AG04450 (cell line): ENCODE data around the gene BMERB1. TPM values are rescaled to one million over a fixed set of nuclear protein-coding genes. Genes with fewer than 3 reads are reported as not detected.

Experiments
- CTCF ChIA-PET: fragments of 300-600, 350-600 bp; formaldehyde crosslinking; extraction: SDS; loops from one replicate; lab custom pipeline; 2022; ENCODE audit warnings: antibody characterized with exemption, inconsistent platforms; lab: Charles Lee
- POLR2A ChIA-PET: fragments of 350-600 bp; formaldehyde crosslinking; extraction: SDS; loops from one replicate; lab custom pipeline; 2021; ENCODE audit warnings: antibody characterized with exemption, inconsistent platforms; lab: Yijun Ruan, JAX
- DNase-seq: peaks from one replicate; pipeline ENCODE4 v3.0.0-alpha.2; 2011; ENCODE audit warnings: low read depth, low spot score
- H3K27ac ChIP-seq: one replicate; pipeline ENCODE4 v1.5.1; 2012; ENCODE audit warnings: low read depth, low read length, control low read depth
- H3K27me3 ChIP-seq: one replicate; pipeline ENCODE4 v1.6.0; 2012; ENCODE audit warnings: low read length; ENCODE audit not compliant: control insufficient read depth, insufficient read depth
- H3K4me3 ChIP-seq: 2 replicates; pipeline ENCODE4 v1.5.1; 2011; ENCODE audit warnings: mild to moderate bottlenecking, low read depth, low read length, control low read depth
- H3K9me3 ChIP-seq: 2 replicates; pipeline ENCODE4 v1.5.1; 2012; ENCODE audit warnings: low read length; ENCODE audit not compliant: control insufficient read depth, insufficient read depth
- polyA plus RNA-seq: library from polyadenylated mRNA; depleted of rRNA; stranded (reverse); fragments of >200 nt; gene quantifications from 2 replicates; pipeline ENCODE4 v1.2.3, GENCODE V29; 2011
- TF ChIP-seq, protein P1 (sequence below): IDR thresholded peaks from 2 replicates; pipeline ENCODE4 v1.5.1; 2011; ENCODE audit warnings: low read depth, low read length, control low read depth, inconsistent platforms

BMERB1 gene
- polyA plus RNA-seq, 1 experiment: 43.9 TPM

DNA sequence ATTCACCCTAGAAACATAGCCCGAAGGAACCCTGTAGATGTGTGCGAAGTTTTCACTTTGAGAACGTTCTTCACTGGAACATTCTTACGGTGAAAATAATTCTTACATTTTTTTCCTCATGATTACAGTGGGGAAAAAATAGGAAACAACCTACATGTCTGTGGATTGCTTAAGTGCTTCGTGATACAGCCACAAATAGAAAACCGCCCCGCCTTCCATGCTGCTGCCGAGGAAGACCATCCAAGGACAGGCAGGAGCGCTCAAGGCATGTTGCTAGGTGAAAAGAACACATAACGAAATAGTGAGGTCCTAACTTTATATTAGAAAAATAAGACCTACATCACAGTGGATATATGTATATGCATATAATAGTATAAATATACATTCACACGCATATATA is 78.8 kb downstream of the BMERB1 start:
- no peak for DNase-seq
- H3K9me3 ChIP-seq: no peaks in the 10 kb centered on the region
- ChIA-PET CTCF (no interaction called here), POLR2A (no interaction called here)
- no peak overlapping the region for H3K27ac ChIP-seq
- H3K27me3 ChIP-seq: no peaks in the 10 kb centered on the region
- TF ChIP-seq, protein P1, sequence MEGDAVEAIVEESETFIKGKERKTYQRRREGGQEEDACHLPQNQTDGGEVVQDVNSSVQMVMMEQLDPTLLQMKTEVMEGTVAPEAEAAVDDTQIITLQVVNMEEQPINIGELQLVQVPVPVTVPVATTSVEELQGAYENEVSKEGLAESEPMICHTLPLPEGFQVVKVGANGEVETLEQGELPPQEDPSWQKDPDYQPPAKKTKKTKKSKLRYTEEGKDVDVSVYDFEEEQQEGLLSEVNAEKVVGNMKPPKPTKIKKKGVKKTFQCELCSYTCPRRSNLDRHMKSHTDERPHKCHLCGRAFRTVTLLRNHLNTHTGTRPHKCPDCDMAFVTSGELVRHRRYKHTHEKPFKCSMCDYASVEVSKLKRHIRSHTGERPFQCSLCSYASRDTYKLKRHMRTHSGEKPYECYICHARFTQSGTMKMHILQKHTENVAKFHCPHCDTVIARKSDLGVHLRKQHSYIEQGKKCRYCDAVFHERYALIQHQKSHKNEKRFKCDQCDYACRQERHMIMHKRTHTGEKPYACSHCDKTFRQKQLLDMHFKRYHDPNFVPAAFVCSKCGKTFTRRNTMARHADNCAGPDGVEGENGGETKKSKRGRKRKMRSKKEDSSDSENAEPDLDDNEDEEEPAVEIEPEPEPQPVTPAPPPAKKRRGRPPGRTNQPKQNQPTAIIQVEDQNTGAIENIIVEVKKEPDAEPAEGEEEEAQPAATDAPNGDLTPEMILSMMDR: no peak
- H3K4me3 ChIP-seq: no peak overlapping the region

DNA sequence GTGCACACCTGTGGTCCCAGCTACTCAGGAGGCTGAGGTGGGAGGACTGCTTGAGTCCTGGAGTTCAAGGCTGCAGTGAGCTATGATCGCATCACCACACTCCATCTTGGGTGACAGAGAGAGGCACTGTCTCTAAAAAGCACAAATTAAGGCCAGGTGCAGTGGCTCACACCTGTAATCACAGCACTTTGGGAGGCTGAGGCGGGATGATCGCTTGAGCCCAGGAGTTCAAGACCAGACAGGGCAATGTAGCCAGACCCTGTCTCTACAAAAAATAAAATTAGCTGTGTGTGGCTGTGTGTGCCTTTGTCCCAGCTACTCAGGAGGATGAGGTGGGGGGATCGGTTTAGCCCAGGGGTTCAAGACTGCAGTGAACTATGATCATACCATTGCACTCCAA is 81.6 kb downstream of the BMERB1 start:
- no peak for DNase-seq
- H3K27ac ChIP-seq: no peak overlapping the region
- H3K4me3 ChIP-seq: no peak overlapping the region
- H3K9me3 ChIP-seq: no peaks in the 10 kb centered on the region
- CTCF ChIA-PET: interaction anchor here (0.7 kb wide), 1 partner anchor 35 kb away, joined by 3 read pairs; no protein-coding TSS in a partner anchor
- no peaks in the 10 kb centered on the region for H3K27me3 ChIP-seq
- TF ChIP-seq, protein P1: no peak
- POLR2A ChIA-PET: no interaction called here

DNA sequence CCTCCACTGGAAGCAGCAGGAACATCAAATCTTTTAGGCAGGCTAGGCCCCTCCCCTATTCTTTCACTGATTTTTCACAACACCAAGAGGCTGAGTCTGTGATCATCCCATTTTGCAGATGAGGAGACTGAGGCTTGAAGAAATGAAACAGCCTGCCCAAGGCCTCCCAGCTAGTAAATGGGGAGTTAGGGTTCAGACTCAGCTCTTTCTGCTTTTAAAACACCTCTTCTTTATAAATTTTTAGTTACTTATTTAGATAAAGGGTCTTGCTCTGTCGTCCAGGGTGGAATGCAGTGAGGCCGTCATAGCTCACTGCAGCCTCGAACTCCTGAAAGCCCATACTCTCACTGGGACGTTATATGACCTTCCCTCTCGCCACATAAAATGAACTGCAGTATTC is 82.2 kb downstream of the BMERB1 start:
- no peak overlapping the region for H3K4me3 ChIP-seq
- no peaks in the 10 kb centered on the region for H3K27me3 ChIP-seq
- DNase-seq: no peak
- ChIA-PET POLR2A (interaction anchor here (0.5 kb wide), 1 partner anchor 48 kb away, joined by 3 read pairs; no protein-coding TSS in a partner anchor), CTCF (interaction anchor here (0.7 kb wide), 1 partner anchor 34 kb away, joined by 3 read pairs; no protein-coding TSS in a partner anchor)
- H3K27ac ChIP-seq: no peak overlapping the region
- no peaks in the 10 kb centered on the region for H3K9me3 ChIP-seq
- TF ChIP-seq, protein P1: no peak

DNA sequence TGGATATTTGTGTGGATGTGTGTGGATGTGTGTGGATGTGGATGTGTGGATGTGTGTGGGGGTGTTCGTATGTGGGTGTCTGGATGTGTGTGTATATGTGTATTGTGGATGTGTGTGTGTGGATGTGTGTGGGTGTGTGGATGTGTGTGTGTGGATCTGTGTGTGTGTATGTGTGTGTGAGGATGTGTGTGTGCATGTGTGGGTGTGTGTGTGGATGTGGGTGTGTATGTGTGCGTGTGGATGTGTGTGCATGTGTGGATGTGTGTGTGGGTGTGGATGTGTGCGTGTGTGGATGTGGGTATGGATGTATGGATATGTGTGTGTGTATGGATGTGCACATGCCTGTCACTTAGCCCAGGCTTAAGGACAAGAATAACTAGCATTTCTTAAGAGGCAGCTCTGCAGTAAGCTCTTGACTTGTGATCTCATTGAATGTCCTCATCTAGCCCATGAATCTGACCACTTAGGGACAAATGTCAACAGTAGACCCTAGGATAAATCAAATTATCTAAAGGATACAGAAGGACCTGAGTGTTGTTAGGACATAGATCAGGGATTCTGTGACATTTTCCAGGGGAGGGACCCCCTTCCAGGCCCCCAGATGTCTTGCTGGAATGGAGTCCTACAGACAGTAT is 83.5 kb downstream of the BMERB1 start:
- Histone ChIP-seq H3K27ac (peak overlapping the region; percentile 21), H3K27me3 (no peaks in the 10 kb centered on the region), H3K4me3 (no peak overlapping the region), H3K9me3 (no peaks in the 10 kb centered on the region)
- CTCF ChIA-PET: no interaction called here
- TF ChIP-seq, protein P1: no peak
- no peak for DNase-seq
- POLR2A ChIA-PET: no interaction called here

DNA sequence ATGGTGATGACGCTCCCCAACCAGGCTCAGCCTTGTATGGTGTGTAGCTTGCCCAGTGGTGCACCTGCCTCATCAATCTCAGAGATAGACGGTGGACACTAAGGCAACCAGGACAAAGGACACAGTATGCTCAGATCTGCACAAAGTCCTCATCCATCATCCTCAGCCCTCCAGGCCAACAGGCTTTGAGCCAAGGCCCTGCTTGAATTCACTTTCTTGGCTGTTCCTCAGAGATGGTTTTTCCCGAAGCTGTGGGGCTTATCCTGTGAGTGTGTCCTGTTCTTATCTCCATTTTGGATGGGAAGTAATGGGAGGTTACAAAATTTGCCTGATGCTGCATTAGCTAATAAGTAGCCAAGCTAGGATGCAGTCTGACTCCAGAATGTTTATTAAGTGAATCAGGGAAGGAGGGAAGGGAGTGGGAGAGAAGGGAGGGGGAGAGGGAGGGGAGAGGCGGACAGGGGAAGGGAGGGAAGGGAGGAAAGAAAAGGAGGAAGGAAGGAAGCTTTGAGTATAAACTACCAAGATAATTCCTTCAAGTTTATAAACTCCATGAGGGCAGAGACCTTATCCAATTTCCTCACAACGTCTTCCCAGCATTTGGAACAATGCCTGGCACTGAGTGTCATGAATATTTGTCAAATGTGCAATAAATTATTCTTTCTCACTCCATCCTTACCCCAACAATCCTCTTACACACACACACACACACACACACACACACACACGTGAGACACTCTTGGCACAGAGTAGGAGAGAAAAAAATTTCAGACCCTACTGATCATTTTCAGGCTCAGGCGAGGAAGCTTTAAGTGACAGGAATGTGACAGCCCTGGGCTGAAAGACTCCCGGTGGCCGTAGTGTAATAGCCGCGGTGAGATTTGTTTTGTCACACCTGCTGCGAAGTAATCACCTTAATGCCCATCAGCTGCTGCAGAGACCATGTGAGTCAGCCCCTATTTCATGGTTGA is 84.3 kb downstream of the BMERB1 start:
- Histone ChIP-seq H3K27me3 (no peaks in the 10 kb centered on the region), H3K27ac (peak overlapping the region; percentile 21), H3K9me3 (no peaks in the 10 kb centered on the region), H3K4me3 (no peak overlapping the region)
- POLR2A ChIA-PET: no interaction called here
- DNase-seq: peak; percentile 27
- TF ChIP-seq, protein P1: no peak
- CTCF ChIA-PET: no interaction called here
